Measurements from ENCODE around the gene ADAMTS7. TPM values are rescaled to one million over a fixed set of nuclear protein-coding genes. Genes with fewer than 3 reads are reported as not detected.
"Not testable (repeated sequence)": the region's sequence is repeated elsewhere in the genome, so short reads cannot be mapped to it uniquely, and the experiment has no call there.

Gene ADAMTS7
- total and polyA plus RNA-seq, 5 donors from 2014 or later: not detected

GRCh38 chr15:78789615-78790014, 21.6 kb downstream of the ADAMTS7 start:
- Mint-ChIP-seq H3K27me3 (peaks cover 17% of the 10 kb centered on the region), H3K4me1 (no peaks in the 10 kb centered on the region), H3K4me3 (no peak overlapping the region), H3K36me3 (no peaks in the 10 kb centered on the region), H3K27ac (no peak overlapping the region), H3K9me3 (peaks cover 0 to 4% (median 0%) of the 10 kb centered on the region in 7 donors)
- no peak overlapping the region for H3K4me3 ChIP-seq (ENCODE audit: low read depth, low read length)
- peaks cover 1% of the 10 kb centered on the region for H3K27me3 ChIP-seq (ENCODE audit: control insufficient read depth, insufficient read depth, low read length)
- DNase-seq (no peak), ATAC-seq (ENCODE audit: low read depth in 2 of 2) (no peak)
- H3K4me1 ChIP-seq (ENCODE audit: control insufficient read depth, insufficient read depth, low read length, poor library complexity, severe bottlenecking): no peaks in the 10 kb centered on the region
- no peak overlapping the region for H3K27ac ChIP-seq (ENCODE audit: insufficient read depth, low read length, poor library complexity, severe bottlenecking)
- H3K9me3 ChIP-seq (ENCODE audit: control insufficient read depth in 2 of 2, low read length in 2 of 2): no peaks in the 10 kb centered on the region
- no peaks in the 10 kb centered on the region for H3K36me3 ChIP-seq (ENCODE audit: control insufficient read depth, insufficient read depth, low read length)

- no peak overlapping the region for H3K4me3 Mint-ChIP-seq
- H3K9me3 Mint-ChIP-seq: peaks cover 0 to 4% (median 0%) of the 10 kb centered on the region in 7 donors
- H3K36me3 Mint-ChIP-seq: no peaks in the 10 kb centered on the region
- no peak for ATAC-seq (ENCODE audit: low read depth in 2 of 2)
- Histone ChIP-seq H3K9me3 (ENCODE audit: control insufficient read depth in 2 of 2, low read length in 2 of 2) (no peaks in the 10 kb centered on the region), H3K27me3 (ENCODE audit: control insufficient read depth, insufficient read depth, low read length) (peaks cover 3% of the 10 kb centered on the region), H3K4me1 (ENCODE audit: control insufficient read depth, insufficient read depth, low read length, poor library complexity, severe bottlenecking) (no peaks in the 10 kb centered on the region), H3K4me3 (ENCODE audit: low read depth, low read length) (no peak overlapping the region), H3K36me3 (ENCODE audit: control insufficient read depth, insufficient read depth, low read length) (no peaks in the 10 kb centered on the region), H3K27ac (ENCODE audit: insufficient read depth, low read length, poor library complexity, severe bottlenecking) (no peak overlapping the region)
- peaks cover 20% of the 10 kb centered on the region for H3K27me3 Mint-ChIP-seq
- DNase-seq: no peak
- peak overlapping the region in 1 of 3 donors; percentile 90 for H3K27ac Mint-ChIP-seq
- no peaks in the 10 kb centered on the region for H3K4me1 Mint-ChIP-seq
Measured at GRCh38 chr15:78788016-78788660, 23.1 kb downstream of the ADAMTS7 start.

GRCh38 chr15:78782402-78782801, 28.9 kb downstream of the ADAMTS7 start:
- not testable (repeated sequence) for H3K9me3 ChIP-seq (ENCODE audit: control insufficient read depth in 2 of 2, low read length in 2 of 2); H3K4me1 Mint-ChIP-seq; H3K4me3 Mint-ChIP-seq; H3K4me3 ChIP-seq (ENCODE audit: low read depth, low read length); H3K27ac Mint-ChIP-seq; H3K9me3 Mint-ChIP-seq; ATAC-seq (ENCODE audit: low read depth in 2 of 2); DNase-seq; H3K4me1 ChIP-seq (ENCODE audit: control insufficient read depth, insufficient read depth, low read length, poor library complexity, severe bottlenecking); H3K36me3 Mint-ChIP-seq; H3K27ac ChIP-seq (ENCODE audit: insufficient read depth, low read length, poor library complexity, severe bottlenecking); H3K36me3 ChIP-seq (ENCODE audit: control insufficient read depth, insufficient read depth, low read length); H3K27me3 ChIP-seq (ENCODE audit: control insufficient read depth, insufficient read depth, low read length)
- H3K27me3 Mint-ChIP-seq: peaks cover 15% of the 10 kb centered on the region

- H3K4me3 ChIP-seq (ENCODE audit: low read depth, low read length); H3K4me1 Mint-ChIP-seq; ATAC-seq (ENCODE audit: low read depth in 2 of 2); H3K9me3 Mint-ChIP-seq; H3K9me3 ChIP-seq (ENCODE audit: control insufficient read depth in 2 of 2, low read length in 2 of 2); H3K4me1 ChIP-seq (ENCODE audit: control insufficient read depth, insufficient read depth, low read length, poor library complexity, severe bottlenecking); DNase-seq; H3K27me3 ChIP-seq (ENCODE audit: control insufficient read depth, insufficient read depth, low read length); H3K4me3 Mint-ChIP-seq; H3K27ac ChIP-seq (ENCODE audit: insufficient read depth, low read length, poor library complexity, severe bottlenecking); H3K36me3 Mint-ChIP-seq; H3K36me3 ChIP-seq (ENCODE audit: control insufficient read depth, insufficient read depth, low read length); H3K27ac Mint-ChIP-seq: not testable (repeated sequence)
- peaks cover 15% of the 10 kb centered on the region for H3K27me3 Mint-ChIP-seq
Measured at GRCh38 chr15:78781381-78781780, 29.9 kb downstream of the ADAMTS7 start.

- not testable (repeated sequence) for H3K4me1 Mint-ChIP-seq
Measured at GRCh38 chr15:78779975-78780374, 31.3 kb downstream of the ADAMTS7 start.

GRCh38 chr15:78779176-78779785, 32.0 kb downstream of the ADAMTS7 start:
- H3K27ac Mint-ChIP-seq; H3K4me1 ChIP-seq (ENCODE audit: control insufficient read depth, insufficient read depth, low read length, poor library complexity, severe bottlenecking); H3K4me3 Mint-ChIP-seq; H3K4me1 Mint-ChIP-seq; H3K27me3 ChIP-seq (ENCODE audit: control insufficient read depth, insufficient read depth, low read length); H3K36me3 ChIP-seq (ENCODE audit: control insufficient read depth, insufficient read depth, low read length); H3K4me3 ChIP-seq (ENCODE audit: low read depth, low read length); DNase-seq; H3K27me3 Mint-ChIP-seq; H3K27ac ChIP-seq (ENCODE audit: insufficient read depth, low read length, poor library complexity, severe bottlenecking); H3K36me3 Mint-ChIP-seq; ATAC-seq (ENCODE audit: low read depth in 2 of 2); H3K9me3 ChIP-seq (ENCODE audit: control insufficient read depth in 2 of 2, low read length in 2 of 2); H3K9me3 Mint-ChIP-seq: not testable (repeated sequence)

More at GRCh38 chr15:78779975-78780374, 31.3 kb downstream of the ADAMTS7 start:
- H3K36me3 Mint-ChIP-seq; H3K27me3 ChIP-seq (ENCODE audit: control insufficient read depth, insufficient read depth, low read length); H3K27ac Mint-ChIP-seq; H3K4me3 Mint-ChIP-seq; ATAC-seq (ENCODE audit: low read depth in 2 of 2); H3K9me3 Mint-ChIP-seq; H3K4me3 ChIP-seq (ENCODE audit: low read depth, low read length); H3K9me3 ChIP-seq (ENCODE audit: control insufficient read depth in 2 of 2, low read length in 2 of 2); H3K36me3 ChIP-seq (ENCODE audit: control insufficient read depth, insufficient read depth, low read length); H3K27me3 Mint-ChIP-seq; H3K27ac ChIP-seq (ENCODE audit: insufficient read depth, low read length, poor library complexity, severe bottlenecking); H3K4me1 ChIP-seq (ENCODE audit: control insufficient read depth, insufficient read depth, low read length, poor library complexity, severe bottlenecking); DNase-seq: not testable (repeated sequence)

GRCh38 chr15:78778422-78778821, 32.8 kb downstream of the ADAMTS7 start:
- Histone ChIP-seq H3K27ac (ENCODE audit: insufficient read depth, low read length, poor library complexity, severe bottlenecking) (no peak overlapping the region), H3K4me3 (ENCODE audit: low read depth, low read length) (no peak overlapping the region), H3K4me1 (ENCODE audit: control insufficient read depth, insufficient read depth, low read length, poor library complexity, severe bottlenecking) (no peaks in the 10 kb centered on the region), H3K27me3 (ENCODE audit: control insufficient read depth, insufficient read depth, low read length) (no peaks in the 10 kb centered on the region), H3K36me3 (ENCODE audit: control insufficient read depth, insufficient read depth, low read length) (no peaks in the 10 kb centered on the region), H3K9me3 (ENCODE audit: control insufficient read depth in 2 of 2, low read length in 2 of 2) (no peaks in the 10 kb centered on the region)
- Mint-ChIP-seq H3K4me1 (no peaks in the 10 kb centered on the region), H3K27ac (no peak overlapping the region), H3K4me3 (no peak overlapping the region), H3K27me3 (no peaks in the 10 kb centered on the region), H3K36me3 (no peaks in the 10 kb centered on the region), H3K9me3 (peaks cover 0 to 2% (median 0%) of the 10 kb centered on the region in 7 donors)
- ATAC-seq (ENCODE audit: low read depth in 2 of 2) (no peak), DNase-seq (no peak)

GRCh38 chr15:78777953-78778345, 33.3 kb downstream of the ADAMTS7 start:
- not testable (repeated sequence) for H3K27ac Mint-ChIP-seq; H3K36me3 Mint-ChIP-seq; H3K27ac ChIP-seq (ENCODE audit: insufficient read depth, low read length, poor library complexity, severe bottlenecking); H3K9me3 ChIP-seq (ENCODE audit: control insufficient read depth in 2 of 2, low read length in 2 of 2); ATAC-seq (ENCODE audit: low read depth in 2 of 2); H3K4me1 ChIP-seq (ENCODE audit: control insufficient read depth, insufficient read depth, low read length, poor library complexity, severe bottlenecking); H3K27me3 Mint-ChIP-seq; H3K27me3 ChIP-seq (ENCODE audit: control insufficient read depth, insufficient read depth, low read length); DNase-seq; H3K4me3 Mint-ChIP-seq; H3K36me3 ChIP-seq (ENCODE audit: control insufficient read depth, insufficient read depth, low read length); H3K4me1 Mint-ChIP-seq; H3K9me3 Mint-ChIP-seq; H3K4me3 ChIP-seq (ENCODE audit: low read depth, low read length)

All from CD4-positive, CD25-positive, alpha-beta regulatory T cell (primary cell).